HFF-Myc (cell line): ENCODE data around the gene SERINC2.

Experiments used
- DNase-seq: peaks from one replicate; pipeline ENCODE4 v3.0.0-alpha.2; 2011; ENCODE audit warnings: low read depth; ENCODE audit errors: extremely low read depth
- H3K4me3 ChIP-seq: replicated peaks from 2 replicates; pipeline ENCODE4 v1.5.1; 2011; ENCODE audit warnings: low read depth, mild to moderate bottlenecking, control low read depth, low read length
- CTCF ChIP-seq: IDR thresholded peaks from 2 replicates; pipeline ENCODE4 v1.5.1; 2012; ENCODE audit warnings: mild to moderate bottlenecking, low read depth, low read length, control low read depth; ENCODE audit errors: missing control alignments

The SERINC2 gene

GRCh38 chr1:31371121-31371959 is 41.7 kb upstream of the SERINC2 start:
- no peak for DNase-seq
- TF ChIP-seq CTCF, result no peak
- H3K4me3 ChIP-seq, result no peak overlapping the region

GRCh38 chr1:31372051-31372450 is 41.0 kb upstream of the SERINC2 start:
- TF ChIP-seq CTCF, result no peak
- no peak for DNase-seq
- H3K4me3 ChIP-seq, result no peak overlapping the region; the same call in 1 of the 2 replicates

- no peak for DNase-seq
- peak overlapping the region; percentile 38 for H3K4me3 ChIP-seq
- TF ChIP-seq CTCF, result no peak
These were observed 40.3 kb upstream of the SERINC2 start for GRCh38 chr1:31372751-31373055.

- H3K4me3 ChIP-seq, result peak within 1 kb of the TSS; percentile 38
- peak; percentile 47 for DNase-seq
- no peak for TF ChIP-seq CTCF
These were observed 39.7 kb upstream of the SERINC2 start, which contains the start of gene FABP3 for GRCh38 chr1:31373056-31373896. TSS of gene FABP3 (minus strand) at chr1:31373076. CDS start at chr1:31373014, 62 bp downstream.

GRCh38 chr1:31373897-31374486 is 39.0 kb upstream of the SERINC2 start:
- DNase-seq, result no peak
- peak overlapping the region; percentile 38; the same call in 1 of the 2 replicates for H3K4me3 ChIP-seq
- no peak for TF ChIP-seq CTCF

- H3K4me3 ChIP-seq, result no peak overlapping the region
- no peak for TF ChIP-seq CTCF
- DNase-seq, result no peak
These were observed 38.4 kb upstream of the SERINC2 start for GRCh38 chr1:31374511-31375196.
